HepG2 (cell line): ENCODE results near the gene XKR7. TPM values are rescaled to one million over a fixed set of nuclear protein-coding genes. Genes with fewer than 3 reads are reported as not detected.

Experiments
- ATAC-seq: fragments of 200-7000 bp; cut with Tn5 transposase; 3 replicates; pipeline ENCODE4 v1.9.1; 2020; ENCODE audit warnings: mild to moderate bottlenecking, moderate library complexity
- BruUV-seq: library from RNA; stranded (reverse); fragments of 400-500 nt; replicated peaks from 2 replicates; lab custom pipeline; 2021; lab: Mats Ljungman, UMichigan
- CTCF ChIA-PET: fragments of 300-600 bp; formaldehyde crosslinking; extraction: SDS; loops from one replicate; lab custom pipeline; 2021; ENCODE audit warnings: low total read pairs, inconsistent platforms, low intra/inter-chr PET ratio; lab: Yijun Ruan, JAX
- POLR2A ChIA-PET: fragments of 350-600 bp; sonication (Branson Sonifier 250); formaldehyde crosslinking; loops from one replicate; lab custom pipeline; 2020; ENCODE audit warnings: antibody characterized with exemption, inconsistent platforms; lab: Yijun Ruan, JAX
- DNase-seq: peaks from one replicate; pipeline ENCODE4 v3.0.0-alpha.2; 2015; ENCODE audit warnings: low spot score
- FAIRE-seq: peaks from 3 replicates; lab custom pipeline; 2011; peaks lifted over from hg19 to GRCh38; lab: Jason Lieb, UNC
- H2AFZ ChIP-seq: one replicate; pipeline ENCODE4 v1.6.1; 2011; ENCODE audit warnings: low read length, inconsistent platforms
- H3K27ac ChIP-seq: fragments of 300-600 bp; 3 replicates; pipeline ENCODE4 v1.8.0; 2011; ENCODE audit warnings: mixed run types, mild to moderate bottlenecking, mixed read lengths, low read length, inconsistent platforms; ENCODE audit not compliant: insufficient read depth; ENCODE audit errors: extremely low read length
- H3K27me3 ChIP-seq, 2 experiments: fragments of 200-600 bp in 1 of 2; 2 replicates in 1 of 2; 3 replicates in 1 of 2; pipeline versions ENCODE4 v1.6.0 to v1.8.0; 2011; ENCODE audit warnings: low read length in 2 of 2, mild to moderate bottlenecking in 2 of 2, moderate library complexity in 2 of 2, inconsistent platforms in 1 of 2; ENCODE audit not compliant: insufficient read depth in 2 of 2, control insufficient read depth in 1 of 2
- H3K36me3 ChIP-seq, 2 experiments: fragments of 200-600 bp in 1 of 2; replicated peaks in 1 of 2; 2 replicates in 1 of 2; 3 replicates in 1 of 2; pipeline versions ENCODE4 v1.5.1 to v1.8.0; 2011; ENCODE audit warnings: low read length in 2 of 2, inconsistent platforms in 1 of 2; ENCODE audit not compliant: insufficient read depth in 2 of 2, control insufficient read depth in 1 of 2
- H3K4me1 ChIP-seq: 2 replicates; pipeline ENCODE4 v1.5.1; 2012; ENCODE audit warnings: low read length, inconsistent platforms; ENCODE audit not compliant: insufficient read depth
- H3K4me2 ChIP-seq: 2 replicates; pipeline ENCODE4 v1.6.0; 2011; ENCODE audit warnings: low read depth, low read length, inconsistent platforms
- H3K4me3 ChIP-seq, 3 experiments: fragments of 200-600 bp in 1 of 3; sonication (generic), shearing (Covaris generic) in 1 of 3; replicated peaks in 1 of 3; 2 replicates each; pipeline ENCODE4 v1.5.1; 2011 to 2016; ENCODE audit warnings: low read length in 3 of 3, inconsistent platforms in 2 of 3, low read depth in 2 of 3, mild to moderate bottlenecking in 2 of 3, control low read depth in 1 of 3, mixed read lengths in 1 of 3; ENCODE audit not compliant: insufficient read depth in 1 of 3
- H3K79me2 ChIP-seq: one replicate; pipeline ENCODE4 v1.6.1; 2011; ENCODE audit warnings: low read length, inconsistent platforms; ENCODE audit not compliant: insufficient read depth
- H3K9ac ChIP-seq: 2 replicates; pipeline ENCODE4 v1.6.0; 2011; ENCODE audit warnings: mild to moderate bottlenecking, low read depth, low read length, inconsistent platforms; ENCODE audit not compliant: insufficient read depth
- H3K9me3 ChIP-seq: 2 replicates; pipeline ENCODE4 v1.5.1; 2012; ENCODE audit warnings: mild to moderate bottlenecking, low read length
- H4K20me1 ChIP-seq: 2 replicates; pipeline ENCODE4 v1.6.0; 2011; ENCODE audit warnings: inconsistent platforms, mild to moderate bottlenecking, low read length, moderate library complexity; ENCODE audit not compliant: insufficient read depth
- GZF1 ChIP-seq: sonication (generic); formaldehyde crosslinking; IDR thresholded peaks from 2 replicates; pipeline ENCODE4 v1.5.1; 2020; ENCODE audit warnings: mild to moderate bottlenecking, missing genetic modification reagents
- KLF9 ChIP-seq: IDR thresholded peaks from 2 replicates; pipeline ENCODE4 v1.6.1; 2016; ENCODE audit warnings: low read depth
- WGBS: methylation state at CpG from one replicate; pipeline ENCODE4 v1.1.6; 2017; ENCODE audit warnings: low lambda C conversion rate; 5-methylcytosine and 5-hydroxymethylcytosine counted together
- in situ Hi-C: cut with HindIII; loops from 2 replicates; pipeline ENCODE4 v1.10.0; 2017; ENCODE audit warnings: low pct_unique_long_range_greater_than_20kb; ENCODE audit not compliant: extremely low pct_ligation_motif_present
- intact Hi-C: fragments of 100-400 bp; cut with micrococcal nuclease; formaldehyde crosslinking; loops from one replicate; pipeline ENCODE4 v1.10.0; 2022; ENCODE audit not compliant: unreplicated experiment
- polyA plus RNA-seq, 8 experiments: library from polyadenylated mRNA; depleted of rRNA in 3 of 8; stranded (reverse) in 7 of 8; unstranded in 1 of 8; fragments of >200 nt; fragmentation: Illumina TruSeq in 4 of 8; extraction: Trizol in 4 of 8; gene quantifications; 2 replicates each; pipeline versions ENCODE4 v1.2.1 to v1.2.3, GENCODE V29; 2011 to 2016; ENCODE audit warnings: low read depth in 4 of 8, missing spikeins in 1 of 8, mixed read lengths in 1 of 8; ENCODE audit not compliant: insufficient read depth in 1 of 8
- total RNA-seq, 5 experiments: library from RNA; depleted of rRNA; stranded (reverse); fragments of >200 nt; fragmentation: Illumina TruSeq; extraction: Trizol; gene quantifications; 2 replicates each; pipeline ENCODE4 v1.2.3, GENCODE V29; 2016; ENCODE audit warnings: low read depth in 1 of 5
- TF ChIP-seq, protein P1 (sequence below): sonication (generic); formaldehyde crosslinking; conservative IDR thresholded peaks from 2 replicates; pipeline ENCODE4 v1.4.0; 2020; ENCODE audit warnings: missing genetic modification reagents
- TF ChIP-seq, protein P2 (sequence below): sonication (generic); formaldehyde crosslinking; IDR thresholded peaks from 2 replicates; pipeline ENCODE4 v1.4.0; 2020; ENCODE audit warnings: low read depth, mild to moderate bottlenecking, missing genetic modification reagents

XKR7 gene
- total and polyA plus RNA-seq, 2 of the 13 experiments (the other 11 are each of a cell fraction or from before 2014, with no cell fraction given) = not detected

DNA sequence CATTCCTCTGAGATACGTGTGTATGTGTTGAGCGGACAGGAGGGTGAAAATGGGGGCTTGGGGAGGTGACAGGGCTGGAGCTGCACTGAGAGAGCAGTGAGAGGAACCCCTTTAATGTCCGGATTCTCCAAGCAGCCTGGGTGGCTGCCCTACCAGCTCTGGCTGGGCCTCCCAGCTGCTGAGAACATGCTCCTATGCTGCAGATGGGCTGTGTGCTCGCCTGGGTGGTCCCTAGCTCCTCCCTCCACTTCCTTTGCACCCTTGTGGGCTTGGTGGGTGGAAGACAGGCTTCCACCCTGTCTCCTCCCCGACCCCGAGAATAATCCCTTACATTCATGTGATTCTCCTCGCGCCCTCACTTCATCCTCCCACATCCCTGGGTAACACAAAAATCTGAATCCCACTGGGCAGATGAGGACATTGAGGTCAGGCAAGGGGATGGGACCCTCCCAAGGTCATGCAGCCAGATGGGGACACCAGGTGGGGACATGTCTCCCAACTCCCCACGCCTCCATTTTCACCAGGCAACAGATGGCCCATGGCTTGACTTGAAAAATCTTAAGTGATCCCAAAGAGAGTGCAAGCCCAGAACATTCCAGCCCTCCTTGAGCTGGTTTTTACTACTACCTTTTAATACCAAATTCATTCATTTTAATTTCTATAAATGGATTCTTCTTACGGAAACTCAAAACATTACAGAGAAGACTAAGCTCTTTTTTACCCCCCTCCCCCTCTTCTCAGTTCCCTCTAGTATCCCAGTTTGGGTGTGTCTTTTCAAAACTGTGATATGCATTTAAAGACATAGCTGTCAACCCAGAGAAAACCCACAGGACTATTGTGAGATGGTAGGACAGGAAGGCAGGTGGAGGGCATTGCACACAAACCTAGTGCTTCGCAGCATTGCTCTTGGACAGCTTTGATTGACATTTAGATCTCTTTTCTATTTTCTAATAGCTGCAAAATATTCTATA, 11.1 kb upstream of the XKR7 start:
- Histone ChIP-seq H3K4me2 (no peak overlapping the region), H3K9me3 (no peaks in the 10 kb centered on the region), H3K4me1 (no peaks in the 10 kb centered on the region), H3K9ac (no peak overlapping the region), H4K20me1 (no peaks in the 10 kb centered on the region), H3K36me3 (no peaks in the 10 kb centered on the region), H2AFZ (no peak overlapping the region), H3K4me3 (no peak overlapping the region), H3K27me3 (no peaks in the 10 kb centered on the region; a peak in 1 of 5 replicates), H3K79me2 (no peaks in the 10 kb centered on the region), H3K27ac (no peak overlapping the region)
- in situ Hi-C loops = no loop called here
- ATAC-seq = no peak
- 4% methylated on average over 11 of the region's 11 CpGs for WGBS
- ChIA-PET CTCF (no interaction called here), POLR2A (no interaction called here)
- no peak for DNase-seq
- no TSS peak for BruUV-seq
- TF ChIP-seq GZF1 (CRISPR knock-in tag) (no peak), KLF9 (CRISPR knock-in tag) (no peak)
- TF ChIP-seq, protein P1, sequence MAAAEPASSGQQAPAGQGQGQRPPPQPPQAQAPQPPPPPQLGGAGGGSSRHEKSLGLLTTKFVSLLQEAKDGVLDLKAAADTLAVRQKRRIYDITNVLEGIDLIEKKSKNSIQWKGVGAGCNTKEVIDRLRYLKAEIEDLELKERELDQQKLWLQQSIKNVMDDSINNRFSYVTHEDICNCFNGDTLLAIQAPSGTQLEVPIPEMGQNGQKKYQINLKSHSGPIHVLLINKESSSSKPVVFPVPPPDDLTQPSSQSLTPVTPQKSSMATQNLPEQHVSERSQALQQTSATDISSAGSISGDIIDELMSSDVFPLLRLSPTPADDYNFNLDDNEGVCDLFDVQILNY (CRISPR knock-in tag) = no peak
- TF ChIP-seq, protein P2, sequence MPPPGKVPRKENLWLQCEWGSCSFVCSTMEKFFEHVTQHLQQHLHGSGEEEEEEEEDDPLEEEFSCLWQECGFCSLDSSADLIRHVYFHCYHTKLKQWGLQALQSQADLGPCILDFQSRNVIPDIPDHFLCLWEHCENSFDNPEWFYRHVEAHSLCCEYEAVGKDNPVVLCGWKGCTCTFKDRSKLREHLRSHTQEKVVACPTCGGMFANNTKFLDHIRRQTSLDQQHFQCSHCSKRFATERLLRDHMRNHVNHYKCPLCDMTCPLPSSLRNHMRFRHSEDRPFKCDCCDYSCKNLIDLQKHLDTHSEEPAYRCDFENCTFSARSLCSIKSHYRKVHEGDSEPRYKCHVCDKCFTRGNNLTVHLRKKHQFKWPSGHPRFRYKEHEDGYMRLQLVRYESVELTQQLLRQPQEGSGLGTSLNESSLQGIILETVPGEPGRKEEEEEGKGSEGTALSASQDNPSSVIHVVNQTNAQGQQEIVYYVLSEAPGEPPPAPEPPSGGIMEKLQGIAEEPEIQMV = no peak
- intact Hi-C loops = loop anchor here (10.0 kb wide), 1 partner anchor 132 kb away; no protein-coding TSS in a partner anchor
- FAIRE-seq = no peak
